Epithelial cell of esophagus (primary cell): ENCODE measurements around the gene ETS1.

ENCODE experiments used
- DNase-seq: peaks from one replicate; pipeline ENCODE4 v3.0.0; 2010; ENCODE audit warnings: low read depth
- H3K4me3 ChIP-seq: 2 replicates; pipeline ENCODE4 v1.5.1; 2011; ENCODE audit warnings: mild to moderate bottlenecking, low read length, control low read depth
- CTCF ChIP-seq: IDR thresholded peaks from 2 replicates; pipeline ENCODE4 v1.5.1; 2011; ENCODE audit warnings: low read depth, mild to moderate bottlenecking, low read length, control low read depth, inconsistent platforms; ENCODE audit not compliant: insufficient read depth; ENCODE audit errors: missing control alignments

The ETS1 gene

GRCh38 chr11:128479144-128479543 lies 108.2 kb downstream of the ETS1 start:
- DNase-seq, result no peak
- no peak overlapping the region for H3K4me3 ChIP-seq
- TF ChIP-seq CTCF, result no peak

- H3K4me3 ChIP-seq, result no peak overlapping the region
- no peak for TF ChIP-seq CTCF
- DNase-seq, result no peak
Measured at GRCh38 chr11:128478305-128478704, 109.1 kb downstream of the ETS1 start.

- no peak overlapping the region for H3K4me3 ChIP-seq
- no peak for DNase-seq
- TF ChIP-seq CTCF, result no peak
Measured at GRCh38 chr11:128477811-128478210, 109.5 kb downstream of the ETS1 start.

GRCh38 chr11:128477278-128477677 lies 110.1 kb downstream of the ETS1 start:
- DNase-seq, result no peak
- no peak overlapping the region for H3K4me3 ChIP-seq
- TF ChIP-seq CTCF, result no peak

GRCh38 chr11:128476729-128477128 lies 110.6 kb downstream of the ETS1 start:
- no peak overlapping the region for H3K4me3 ChIP-seq
- DNase-seq, result no peak
- no peak for TF ChIP-seq CTCF

GRCh38 chr11:128476049-128476448 lies 111.3 kb downstream of the ETS1 start:
- DNase-seq, result no peak
- TF ChIP-seq CTCF, result no peak
- no peak overlapping the region for H3K4me3 ChIP-seq

- no peak for DNase-seq
- no peak for TF ChIP-seq CTCF
- no peak overlapping the region for H3K4me3 ChIP-seq
Measured at GRCh38 chr11:128474036-128474874, 113.1 kb downstream of the ETS1 start.
